ENCODE data around the gene SMIM23.

Gene SMIM23

GRCh38 chr5:171785517-171785916 is at the start of gene SMIM23:
TSS of gene SMIM23 (plus strand) at chr5:171785817. CDS start at chr5:171785872, 55 bp downstream.
- no peak within 1 kb of the TSS for H3K4me3 ChIP-seq (ENCODE audit: low read depth, low read length)
- POLR2A ChIA-PET, result no interaction called here

GRCh38 chr5:171736976-171737891 is 48.4 kb upstream of the SMIM23 start:
- H3K27ac ChIP-seq (ENCODE audit: extremely low read depth, low read depth, low read length), result no peak overlapping the region
- H3K4me3 ChIP-seq (ENCODE audit: low read depth, low read length), result no peak overlapping the region
- no peak for TF ChIP-seq REPIN1 (tag by site-specific recombination; IDR thresholded peaks at IDR 0.05; ENCODE audit: low read depth)
- TF ChIP-seq ZNF214 (tag by site-specific recombination; IDR thresholded peaks at IDR 0.05; ENCODE audit: borderline replicate concordance), result no peak
- no peak for TF ChIP-seq ZNF23 (tag by site-specific recombination; IDR thresholded peaks at IDR 0.05; ENCODE audit: borderline replicate concordance)
- TF ChIP-seq ZNF280D (tag by site-specific recombination; IDR thresholded peaks at IDR 0.05), result no peak
- no peaks in the 10 kb centered on the region for H3K4me1 ChIP-seq (ENCODE audit: control insufficient read depth, insufficient read depth, low read length)
- H3K36me3 ChIP-seq (ENCODE audit: control insufficient read depth in 2 of 2, insufficient read depth in 1 of 2, low read length in 2 of 2), result no peaks in the 10 kb centered on the region
- no peaks in the 10 kb centered on the region for H3K9me3 ChIP-seq (ENCODE audit: control insufficient read depth, insufficient read depth, low read depth, low read length)
- CTCF ChIA-PET, result interaction anchor here (0.6 to 1.2 kb wide), 2 partner anchors 45 to 114 kb away, joined by 3 to 5 read pairs; no protein-coding TSS in a partner anchor
- POLR2A ChIA-PET, result no interaction called here

More at GRCh38 chr5:171785517-171785916, at the start of gene SMIM23:
- Histone ChIP-seq H3K4me1 (ENCODE audit: control insufficient read depth, insufficient read depth, low read length) (no peaks in the 10 kb centered on the region), H3K9me3 (ENCODE audit: control insufficient read depth, insufficient read depth, low read depth, low read length) (no peaks in the 10 kb centered on the region), H3K27ac (ENCODE audit: extremely low read depth, low read depth, low read length) (no peak within 1 kb of the TSS), H3K36me3 (ENCODE audit: control insufficient read depth in 2 of 2, insufficient read depth in 1 of 2, low read length in 2 of 2) (no peaks in the 10 kb centered on the region)
- CTCF ChIA-PET, result no interaction called here
- TF ChIP-seq ZNF24 (tag by site-specific recombination; IDR thresholded peaks at IDR 0.05), result no peak
- no peak for TF ChIP-seq MZF1 (tag by site-specific recombination; IDR thresholded peaks at IDR 0.05; ENCODE audit: borderline replicate concordance)
- TF ChIP-seq TSHZ1 (tag by site-specific recombination; IDR thresholded peaks at IDR 0.05; ENCODE audit: borderline replicate concordance), result no peak
- TF ChIP-seq ZNF747 (tag by site-specific recombination; IDR thresholded peaks at IDR 0.05), result no peak
- no peak for TF ChIP-seq ZNF140 (tag by site-specific recombination; IDR thresholded peaks at IDR 0.05)
- TF ChIP-seq YY1 (tag by site-specific recombination; IDR thresholded peaks at IDR 0.05), result no peak
- TF ChIP-seq ZBTB49 (tag by site-specific recombination; IDR thresholded peaks at IDR 0.05; ENCODE audit: low read depth), result no peak
- no peak for TF ChIP-seq ZNF645 (tag by site-specific recombination; IDR thresholded peaks at IDR 0.05)
- no peak for TF ChIP-seq RBAK (tag by site-specific recombination; IDR thresholded peaks at IDR 0.05)
- no peak for TF ChIP-seq EGR2 (tag by site-specific recombination; IDR thresholded peaks at IDR 0.05; ENCODE audit: low read depth)
- no peak for TF ChIP-seq ZNF571 (tag by site-specific recombination; IDR thresholded peaks at IDR 0.05)
- TF ChIP-seq ZNF621 (tag by site-specific recombination; IDR thresholded peaks at IDR 0.05), result no peak
- TF ChIP-seq OVOL3 (tag by site-specific recombination; IDR thresholded peaks at IDR 0.05), result no peak
- no peak for TF ChIP-seq ZNF292 (tag by site-specific recombination; IDR thresholded peaks at IDR 0.05; ENCODE audit: borderline replicate concordance, low read depth)

All from HEK293 (cell line).